H1 (cell line): ENCODE measurements around the gene TTC23. TPM values are rescaled to one million over a fixed set of nuclear protein-coding genes. Genes with fewer than 3 reads are reported as not detected.

Experiments used
- CBX5 ChIP-seq: fragments of 300-800, 300-1000 bp; sonication (generic); IDR thresholded peaks from 2 replicates; pipeline ENCODE4 v1.7.1; 2016; ENCODE audit warnings: antibody characterized with exemption, low read length, low read depth
- CHD7 ChIP-seq: fragments of 300-600 bp; sonication (generic); IDR thresholded peaks from 2 replicates; pipeline ENCODE4 v1.7.1; 2012; ENCODE audit warnings: low read length, moderate library complexity, mild to moderate bottlenecking, inconsistent platforms; ENCODE audit not compliant: insufficient replicate concordance
- EGR1 ChIP-seq: IDR thresholded peaks from 2 replicates; pipeline ENCODE4 v1.6.1; 2011; ENCODE audit warnings: low read depth, low read length, borderline replicate concordance
- MAFK ChIP-seq: IDR thresholded peaks from 2 replicates; pipeline ENCODE4 v1.6.1; 2012; ENCODE audit warnings: low read depth, mild to moderate bottlenecking, improper control_type of control experiment, low read length
- POLR2A ChIP-seq, 2 experiments: IDR thresholded peaks; 1 replicate in 1 of 2; 2 replicates in 1 of 2; pipeline ENCODE4 v1.6.1; 2011; ENCODE audit warnings: low read depth in 2 of 2, low read length in 2 of 2, mild to moderate bottlenecking in 2 of 2; ENCODE audit errors: control extremely low read depth in 1 of 2
- polyA plus RNA-seq, 7 experiments: library from polyadenylated mRNA; depleted of rRNA in 3 of 7; stranded (reverse) in 5 of 7; unstranded in 2 of 7; fragments of >200 nt in 5 of 7; fragments of 200-250 nt in 2 of 7; gene quantifications; 1 replicate in 5 of 7; 2 replicates in 1 of 7; 4 replicates in 1 of 7; pipeline versions ENCODE4 v1.2.1 to v1.2.3, GENCODE V29; 2011 to 2013; ENCODE audit warnings: missing spikeins in 2 of 7, mixed read lengths in 2 of 7
- total RNA-seq: library from RNA; stranded (reverse); fragmentation: NEBNext Ultra II Directional; extraction: Animal tissue kit (Norgen Biotek cat#: 25700); gene quantifications from 2 replicates; pipeline ENCODE4 v1.2.1, GENCODE V29; 2021

TTC23 gene
- total and polyA plus RNA-seq, 2 of the 8 experiments (the other 6 are each of a cell fraction or from before 2014, with no cell fraction given), result 4.8 to 23.0 TPM

DNA sequence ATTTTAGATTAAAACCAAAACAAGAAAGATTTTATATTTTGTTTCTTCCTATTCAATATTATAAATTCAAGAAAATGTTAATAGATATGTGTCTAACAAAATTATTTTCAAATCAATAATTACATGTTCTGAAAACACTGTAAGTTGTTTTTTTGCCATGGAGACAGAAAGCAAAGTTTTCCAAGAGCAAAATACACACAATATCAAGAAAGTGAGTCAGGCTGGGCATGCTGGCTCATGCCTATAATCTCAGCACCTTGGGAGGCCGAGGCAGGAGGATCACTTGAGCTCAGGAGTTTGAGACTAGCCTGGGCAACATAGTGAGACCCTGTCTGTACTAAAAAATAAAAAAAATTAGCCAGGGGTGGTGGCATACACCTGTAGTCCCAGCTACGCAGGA is 71.7 kb downstream of the TTC23 start (continued):
- TF ChIP-seq CHD7, result no peak
- TF ChIP-seq MAFK, result no peak
- no peak for TF ChIP-seq POLR2A (IDR thresholded peaks at IDR 0.05; ENCODE audit: control extremely low read depth in 1 of 2, low read depth in 2 of 2, low read length in 2 of 2)
- no peak for TF ChIP-seq CBX5
- TF ChIP-seq EGR1, result no peak
- TF ChIP-seq, all 59 proteins: peak for 0
